IMR-90 (cell line): Measurements from ENCODE around the gene PAM. TPM values are rescaled to one million over a fixed set of nuclear protein-coding genes. Genes with fewer than 3 reads are reported as not detected.

Experiments used
- ATAC-seq: fragments of 200-7000 bp; cut with Tn5 transposase; 2 replicates; pipeline ENCODE4 v1.9.1; 2020; ENCODE audit warnings: low read depth, mild to moderate bottlenecking, moderate library complexity
- BruUV-seq: library from RNA; stranded (reverse); fragments of 400-500 nt; replicated peaks from 2 replicates; lab custom pipeline; 2021; lab: Mats Ljungman, UMichigan
- CTCF ChIA-PET: fragments of 300-600 bp; formaldehyde crosslinking; extraction: SDS; loops from one replicate; lab custom pipeline; 2021; ENCODE audit warnings: antibody characterized with exemption; lab: Yijun Ruan, JAX
- POLR2A ChIA-PET: fragments of 300-600 bp; sonication (Branson Sonifier 250); formaldehyde crosslinking; loops from one replicate; lab custom pipeline; 2022; ENCODE audit warnings: antibody characterized with exemption; ENCODE audit not compliant: unreplicated experiment; lab: Charles Lee
- DNase-seq: peaks from one replicate; pipeline ENCODE4 v3.0.0; 2013
- H2AFZ ChIP-seq: replicated peaks from 2 replicates; pipeline ENCODE3; 2013; ENCODE audit warnings: low read length, mild to moderate bottlenecking; ENCODE audit not compliant: poor library complexity
- H2AK5ac ChIP-seq: 2 replicates; pipeline ENCODE4 v1.6.1; 2013; ENCODE audit warnings: low read depth, low read length, inconsistent platforms
- H2AK9ac ChIP-seq: replicated peaks from 2 replicates; pipeline ENCODE3; 2013; ENCODE audit warnings: mild to moderate bottlenecking, low read depth, low read length, moderate library complexity; ENCODE audit not compliant: poor library complexity
- H2BK120ac ChIP-seq: 2 replicates; pipeline ENCODE4 v1.6.1; 2013; ENCODE audit warnings: low read depth, low read length, inconsistent platforms
- H2BK15ac ChIP-seq: 3 replicates; pipeline ENCODE4 v1.6.1; 2013; ENCODE audit warnings: low read depth, low read length, inconsistent platforms
- H2BK20ac ChIP-seq: 2 replicates; pipeline ENCODE4 v1.6.1; 2013; ENCODE audit warnings: low read depth, mild to moderate bottlenecking, inconsistent platforms, low read length, moderate library complexity
- H2BK5ac ChIP-seq: 2 replicates; pipeline ENCODE4 v1.6.1; 2013; ENCODE audit warnings: mild to moderate bottlenecking, low read depth, low read length, inconsistent platforms; ENCODE audit not compliant: poor library complexity, severe bottlenecking
- H3K14ac ChIP-seq: replicated peaks from 2 replicates; pipeline ENCODE4 v1.6.1; 2013; ENCODE audit warnings: low read depth, low read length, inconsistent platforms
- H3K18ac ChIP-seq: 2 replicates; pipeline ENCODE4 v1.6.1; 2013; ENCODE audit warnings: low read depth, low read length, control low read depth
- H3K23ac ChIP-seq: 2 replicates; pipeline ENCODE4 v1.6.1; 2013; ENCODE audit warnings: low read depth, low read length, inconsistent platforms
- H3K27ac ChIP-seq: 2 replicates; pipeline ENCODE4 v1.5.1; 2013; ENCODE audit warnings: mild to moderate bottlenecking, control low read depth, low read length; ENCODE audit not compliant: insufficient read depth
- H3K27me3 ChIP-seq: 2 replicates; pipeline ENCODE4 v1.6.1; 2013; ENCODE audit warnings: low read length; ENCODE audit not compliant: control insufficient read depth, insufficient read depth
- H3K36me3 ChIP-seq: 2 replicates; pipeline ENCODE4 v1.6.1; 2013; ENCODE audit warnings: low read length, mixed read lengths; ENCODE audit not compliant: control insufficient read depth, insufficient read depth
- H3K4ac ChIP-seq: 2 replicates; pipeline ENCODE4 v1.6.1; 2013; ENCODE audit warnings: low read depth, low read length, inconsistent platforms
- H3K4me1 ChIP-seq: 2 replicates; pipeline ENCODE4 v1.6.1; 2013; ENCODE audit warnings: low read length, mixed read lengths; ENCODE audit not compliant: control insufficient read depth, insufficient read depth
- H3K4me2 ChIP-seq: 2 replicates; pipeline ENCODE4 v1.6.1; 2013; ENCODE audit warnings: low read depth, mild to moderate bottlenecking, control low read depth, low read length, moderate library complexity
- H3K4me3 ChIP-seq: 2 replicates; pipeline ENCODE4 v1.5.1; 2013; ENCODE audit warnings: low read depth, mild to moderate bottlenecking, control low read depth, low read length, moderate library complexity; ENCODE audit not compliant: insufficient read depth
- H3K56ac ChIP-seq: 2 replicates; pipeline ENCODE4 v1.6.1; 2013; ENCODE audit warnings: low read length, inconsistent platforms; ENCODE audit not compliant: insufficient read depth; ENCODE audit errors: extremely low read depth
- H3K79me1 ChIP-seq, 2 experiments: 2 replicates each; pipeline ENCODE4 v1.6.1; 2013; ENCODE audit warnings: low read length in 2 of 2, inconsistent platforms in 1 of 2, low read depth in 1 of 2
- H3K9ac ChIP-seq: 2 replicates; pipeline ENCODE4 v1.6.1; 2013; ENCODE audit warnings: low read depth, low read length, control low read depth
- H3K9me1 ChIP-seq: 2 replicates; pipeline ENCODE4 v1.6.1; 2013; ENCODE audit warnings: low read length, inconsistent platforms; ENCODE audit not compliant: insufficient read depth
- H3K9me3 ChIP-seq: 2 replicates; pipeline ENCODE4 v1.6.1; 2013; ENCODE audit warnings: low read length; ENCODE audit not compliant: control insufficient read depth, insufficient read depth
- H4K20me1 ChIP-seq: 2 replicates; pipeline ENCODE4 v1.6.1; 2013; ENCODE audit warnings: low read length, inconsistent platforms; ENCODE audit not compliant: insufficient read depth
- H4K5ac ChIP-seq: 2 replicates; pipeline ENCODE4 v1.6.1; 2013; ENCODE audit warnings: mild to moderate bottlenecking, low read depth, low read length, control low read depth
- H4K8ac ChIP-seq, 2 experiments: 2 replicates each; pipeline ENCODE4 v1.6.1; 2013; ENCODE audit warnings: low read depth in 2 of 2, low read length in 2 of 2, control low read depth in 1 of 2, inconsistent platforms in 1 of 2
- H4K91ac ChIP-seq: 2 replicates; pipeline ENCODE4 v1.6.1; 2013; ENCODE audit warnings: low read depth, low read length, inconsistent platforms; ENCODE audit not compliant: insufficient read depth
- CHD1 ChIP-seq: IDR thresholded peaks from 2 replicates; pipeline ENCODE4 v1.6.1; 2012; ENCODE audit warnings: low read depth, low read length, improper control_type of control experiment
- RFX5 ChIP-seq: IDR thresholded peaks from 2 replicates; pipeline ENCODE4 v1.8.0; 2012; ENCODE audit warnings: low read depth, mild to moderate bottlenecking, low read length, moderate library complexity
- WGBS, 2 experiments: methylation state at CpG; one replicate each; pipeline versions ENCODE4 v1.1.5 to v1.1.7; 2013; ENCODE audit warnings: missing lambda C conversion rate in 2 of 2; ENCODE audit not compliant: insufficient read length in 1 of 2; ENCODE audit errors: extremely low coverage in 2 of 2; 5-methylcytosine and 5-hydroxymethylcytosine counted together
- dilution Hi-C: fragments of 300-500 bp; cut with HindIII; formaldehyde crosslinking; loops from one replicate; pipeline ENCODE4 v1.14.3; 2018; ENCODE audit warnings: low sequenced_read_pairs; ENCODE audit not compliant: unreplicated experiment
- in situ Hi-C: fragments of 300-500 bp; cut with MboI; formaldehyde crosslinking; loops from 3 replicates; pipeline ENCODE4 v1.14.3; 2019; ENCODE audit warnings: low sequenced_read_pairs, inconsistent platforms, mixed read lengths
- intact Hi-C: fragments of 100-400 bp; cut with micrococcal nuclease; formaldehyde crosslinking; loops from 2 replicates; pipeline ENCODE4 v1.10.0; 2022
- polyA plus RNA-seq, 3 experiments: library from polyadenylated mRNA; depleted of rRNA; stranded (reverse); fragments of >200 nt; gene quantifications; 2 replicates each; pipeline ENCODE4 v1.2.3, GENCODE V29; 2012; ENCODE audit warnings: low replicate concordance in 1 of 3
- total RNA-seq: library from RNA; depleted of rRNA; stranded (reverse); fragments of >200 nt; gene quantifications from 2 replicates; pipeline ENCODE4 v1.2.3, GENCODE V29; 2012

PAM gene
- total and polyA plus RNA-seq, 2 of the 4 experiments (the other 2 are of a cell fraction): 115 to 179 TPM

GRCh38 chr5:102893942-102894341 is 138.8 kb downstream of the PAM start:
- no peak for ATAC-seq
- Histone ChIP-seq H4K91ac (no peak overlapping the region), H3K9me1 (no peaks in the 10 kb centered on the region; the same call in 1 of the 2 replicates), H3K4ac (no peak overlapping the region), H3K4me1 (no peaks in the 10 kb centered on the region), H3K27me3 (no peaks in the 10 kb centered on the region), H3K27ac (no peak overlapping the region), H2AFZ (no peak overlapping the region), H3K56ac (no peak overlapping the region), H2BK20ac (no peak overlapping the region), H3K4me2 (no peak overlapping the region), H4K20me1 (peaks cover 3% of the 10 kb centered on the region), H3K18ac (no peak overlapping the region), H3K23ac (no peak overlapping the region), H4K5ac (no peak overlapping the region), H4K8ac (no peak overlapping the region), H2BK5ac (no peak overlapping the region), H2BK15ac (no peak overlapping the region), H3K79me1 (peaks cover 11 to 30% of the 10 kb centered on the region in 2 experiments; a peak in 3 of 4 replicates), H3K9me3 (no peaks in the 10 kb centered on the region), H2AK9ac (no peak overlapping the region), H3K4me3 (no peak overlapping the region), H3K14ac (no peak overlapping the region), H2AK5ac (no peak overlapping the region), H3K9ac (no peak overlapping the region), H2BK120ac (no peak overlapping the region), H3K36me3 (peaks cover 2% of the 10 kb centered on the region; the same call in 1 of the 2 replicates)
- in situ Hi-C loops (no loop called here), dilution Hi-C loops (no loop called here), intact Hi-C loops (no loop called here)
- TF ChIP-seq CHD1 (no peak), RFX5 (no peak)
- no TSS peak for BruUV-seq
- POLR2A ChIA-PET: no interaction called here
- DNase-seq: no peak
- no CpG with 5 or more reads among the region's 3 CpGs for WGBS, 2 experiments
- CTCF ChIA-PET: no interaction called here
